ENCODE results near the gene RANGAP1. TPM values are rescaled to one million over a fixed set of nuclear protein-coding genes. Genes with fewer than 3 reads are reported as not detected.

RANGAP1 gene
- total and polyA plus RNA-seq, 2 of the 8 experiments (the other 6 are each of a cell fraction or from before 2014, with no cell fraction given), result 121 to 171 TPM

DNA sequence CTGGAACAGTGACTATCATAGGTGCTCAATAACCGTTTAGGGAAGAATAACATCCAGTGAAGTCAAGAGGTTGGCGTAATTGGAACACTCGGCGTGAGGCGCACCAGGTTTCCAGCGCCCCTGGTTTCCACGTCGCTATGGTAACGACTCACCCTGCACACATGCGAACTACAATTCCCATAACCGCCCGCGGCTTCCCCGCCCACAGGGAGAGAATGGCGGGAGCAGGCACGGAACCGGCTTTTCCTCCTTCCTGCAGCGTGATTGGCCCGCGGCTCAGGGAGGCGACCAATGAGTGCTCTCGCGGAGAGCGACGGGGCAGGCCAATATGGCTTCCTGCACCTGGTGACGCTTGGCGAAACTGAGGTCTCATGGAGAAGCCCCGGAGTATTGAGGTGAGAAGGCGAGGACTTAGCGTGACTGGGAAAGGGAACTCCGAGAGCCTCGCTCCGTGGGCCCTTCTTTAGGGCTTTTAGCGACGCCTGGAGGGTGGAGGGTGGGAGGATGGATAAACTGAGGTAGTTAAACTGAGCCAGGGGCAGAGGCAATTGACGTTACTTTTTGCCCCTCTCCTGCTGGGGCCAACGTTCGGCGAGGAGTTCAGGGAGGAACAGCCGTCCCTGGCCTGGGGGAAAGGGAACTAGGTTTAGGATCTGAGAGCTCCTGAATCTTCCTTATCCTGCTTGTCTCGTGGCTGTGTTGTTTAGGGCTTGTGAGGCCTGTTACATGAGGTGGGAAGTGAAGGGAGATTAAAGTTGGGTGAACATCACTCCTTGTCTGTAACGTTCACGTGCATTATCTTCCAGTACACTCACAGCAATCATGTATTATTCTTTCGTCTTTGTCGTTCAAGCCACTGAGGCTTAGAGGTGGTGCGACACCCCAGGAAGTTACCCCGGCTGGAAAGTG lies 80.7 kb downstream of the RANGAP1 start, which contains the start of gene L3MBTL2 (continued):
- TF ChIP-seq CBX8 (IDR thresholded peaks at IDR 0.05; ENCODE audit: borderline replicate concordance, low read depth, low read length) (no peak), RXRA (IDR thresholded peaks at IDR 0.05; ENCODE audit: insufficient read depth, low read depth, low read length) (no peak), GTF2F1 (IDR thresholded peaks at IDR 0.05; ENCODE audit: borderline replicate concordance, low read depth, low read length) (no peak), RNF2 (IDR thresholded peaks at IDR 0.05; ENCODE audit: borderline replicate concordance, low read depth, low read length, missing control alignments, poor library complexity, severe bottlenecking) (no peak), FOSL1 (IDR thresholded peaks at IDR 0.05; ENCODE audit: insufficient read depth, low read depth, low read length) (no peak), NRF1 (IDR thresholded peaks at IDR 0.05; ENCODE audit: low read depth, low read length) (no peak), SUZ12 (IDR thresholded peaks at IDR 0.05; ENCODE audit: low read length) (no peak), CBX5 (IDR thresholded peaks at IDR 0.05; ENCODE audit: low read depth, low read length) (no peak), TEAD4 (IDR thresholded peaks at IDR 0.05; ENCODE audit: low read depth, low read length) (no peak), SAP30 (IDR thresholded peaks at IDR 0.05; ENCODE audit: insufficient read depth, insufficient replicate concordance, low read length) (no peak), ASH2L (IDR thresholded peaks at IDR 0.05; ENCODE audit: low read length) (peak; percentile 60), BRCA1 (IDR thresholded peaks at IDR 0.05; ENCODE audit: low read depth, low read length) (no peak), RBBP5 (IDR thresholded peaks at IDR 0.05; ENCODE audit: borderline replicate concordance, low read depth, low read length) (no peak), POLR2AphosphoS5 (IDR thresholded peaks at IDR 0.05; ENCODE audit: low read depth, low read length) (peak; percentile 84)
- TF ChIP-seq, protein P1, sequence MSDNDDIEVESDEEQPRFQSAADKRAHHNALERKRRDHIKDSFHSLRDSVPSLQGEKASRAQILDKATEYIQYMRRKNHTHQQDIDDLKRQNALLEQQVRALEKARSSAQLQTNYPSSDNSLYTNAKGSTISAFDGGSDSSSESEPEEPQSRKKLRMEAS (IDR thresholded peaks at IDR 0.05), result peak; percentile 79; the same call in 1 of the 2 replicates
